DMS114 treated with DMSO at 0.1 percent for 48 hours (cell line): ENCODE measurements around the gene SSR2.
"Not testable (repeated sequence)": the region's sequence is repeated elsewhere in the genome, so short reads cannot be mapped to it uniquely, and the experiment has no call there.

Source experiments
- DNase-seq: peaks from one replicate; lab custom pipeline; 2025; ENCODE audit not compliant: unreplicated experiment; lab: John Stamatoyannopoulos, UW

Gene SSR2

DNA sequence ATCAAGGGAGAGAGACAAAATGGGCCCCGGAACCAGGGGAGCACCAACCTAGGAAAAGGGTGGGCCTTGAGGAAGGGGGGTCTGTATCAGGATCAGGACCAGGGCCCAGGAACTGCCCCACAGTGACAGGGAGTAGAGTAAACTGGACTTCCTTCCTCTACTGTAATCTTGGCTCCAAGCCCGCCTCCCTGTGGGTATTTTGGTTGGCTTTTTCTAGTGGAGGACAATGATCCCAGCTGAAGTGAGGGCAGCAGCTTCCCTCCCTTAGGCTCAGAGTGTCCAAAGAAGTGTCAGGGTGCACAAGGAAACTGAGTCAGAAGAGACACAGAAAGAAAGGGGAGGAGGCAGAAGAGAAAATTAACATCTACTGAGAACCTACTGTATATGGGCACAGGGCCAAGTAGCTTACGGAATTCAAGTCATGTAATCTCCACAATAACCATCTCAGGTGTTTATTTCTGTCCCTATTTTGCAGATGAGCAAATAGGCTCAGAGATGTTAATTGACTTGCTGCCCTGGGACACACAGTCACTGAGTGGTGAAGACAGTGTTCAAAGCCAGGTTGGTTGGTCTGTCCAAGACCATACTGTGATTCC is 28.0 kb upstream of the SSR2 start:
- no peak for DNase-seq

DNA sequence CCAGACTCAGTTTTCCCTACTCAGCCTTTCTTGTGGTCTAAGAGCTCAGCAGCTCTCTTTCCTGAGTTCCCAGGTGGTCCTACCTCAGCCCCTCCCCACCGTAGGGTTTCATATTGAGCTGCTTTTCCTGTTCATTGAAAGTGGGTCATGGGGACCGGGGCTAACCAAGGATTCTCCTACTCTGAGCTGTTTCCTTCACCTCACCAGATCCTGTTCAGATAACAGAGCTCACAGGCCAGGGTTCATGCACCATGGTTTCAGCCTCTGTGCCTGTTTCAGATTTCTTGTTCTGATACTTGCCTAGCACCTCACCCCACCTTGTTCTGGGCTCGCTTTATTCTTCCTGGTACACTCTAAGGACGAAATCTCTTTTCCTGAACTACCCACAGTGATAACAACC is 24.3 kb upstream of the SSR2 start:
- no peak for DNase-seq

DNA sequence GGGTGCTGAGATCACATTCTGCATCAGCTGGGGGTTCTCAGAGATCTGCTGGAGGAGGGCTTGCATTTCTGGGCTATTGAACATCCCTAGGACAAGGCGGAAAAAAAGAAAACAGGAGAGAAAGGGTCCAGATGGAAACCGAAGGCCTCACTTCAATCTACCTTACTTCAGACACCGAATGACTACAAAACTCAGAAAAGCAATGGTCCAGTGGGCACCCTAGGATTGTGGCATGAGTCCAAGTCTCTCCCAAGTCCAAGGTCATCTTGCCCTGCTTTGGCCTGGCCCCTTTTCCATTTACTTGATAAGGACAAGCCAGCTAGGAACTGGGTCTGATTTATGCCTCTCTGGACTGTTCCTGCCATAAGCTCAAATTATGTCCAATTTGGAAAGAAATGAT is 22.1 kb upstream of the SSR2 start:
- no peak for DNase-seq

DNA sequence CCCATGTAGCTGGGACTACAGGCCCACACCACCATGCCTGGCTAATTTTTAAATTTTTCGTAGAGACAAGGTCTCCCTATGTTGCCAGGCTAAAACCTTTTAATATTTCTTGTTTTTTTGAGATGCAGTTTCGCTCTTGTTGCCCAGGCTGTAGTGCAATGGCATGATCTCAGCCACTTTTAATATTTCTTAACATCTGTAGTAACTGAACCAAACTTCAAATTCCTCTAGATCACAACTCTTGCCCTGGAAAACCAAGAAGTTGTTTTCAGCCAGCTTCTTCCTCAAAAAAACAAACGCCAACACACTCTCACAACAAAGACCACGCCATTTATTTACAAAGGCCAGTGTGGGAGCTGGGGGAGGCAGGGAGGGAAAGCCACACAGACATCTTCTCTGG is 14.2 kb upstream of the SSR2 start:
- DNase-seq: not testable (repeated sequence)

DNA sequence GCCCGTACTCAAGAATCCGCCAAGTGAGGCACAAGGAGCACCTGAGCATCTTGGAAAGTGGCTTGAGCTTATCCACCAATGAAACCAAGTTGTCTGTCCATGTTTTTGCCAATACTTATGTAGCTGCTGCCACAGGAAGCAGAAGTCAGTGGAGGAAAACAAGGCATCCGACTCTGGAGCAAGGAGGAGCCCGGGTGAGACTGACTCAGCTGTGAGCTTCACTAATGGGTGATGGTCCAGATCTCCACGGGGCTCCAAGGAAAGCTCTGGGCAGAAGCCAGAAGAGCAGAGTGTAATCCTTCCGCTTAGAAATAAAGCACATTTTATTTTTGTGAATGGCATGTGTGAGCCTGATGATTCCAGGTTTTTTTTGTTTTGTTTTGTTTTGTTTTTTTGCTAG is 12.3 kb upstream of the SSR2 start:
- no peak for DNase-seq

DNA sequence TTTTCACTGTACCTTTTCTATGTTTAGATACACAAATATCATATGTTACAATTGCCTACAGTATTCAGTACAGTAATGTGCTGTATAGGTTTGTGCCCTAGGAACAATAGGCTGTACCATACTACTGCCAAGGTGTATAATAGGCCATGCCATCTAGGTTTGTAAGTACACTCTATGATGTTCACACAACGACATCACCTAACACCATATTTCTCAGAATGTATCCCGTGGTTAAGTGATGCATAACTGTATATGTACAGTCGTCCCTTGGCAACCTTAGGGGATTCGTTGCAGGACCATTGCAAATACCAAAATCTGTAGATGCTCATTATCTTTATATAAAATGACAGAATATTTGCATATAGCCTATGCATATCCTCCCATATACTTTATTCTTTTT is 5.8 kb upstream of the SSR2 start:
- DNase-seq: no peak

DNA sequence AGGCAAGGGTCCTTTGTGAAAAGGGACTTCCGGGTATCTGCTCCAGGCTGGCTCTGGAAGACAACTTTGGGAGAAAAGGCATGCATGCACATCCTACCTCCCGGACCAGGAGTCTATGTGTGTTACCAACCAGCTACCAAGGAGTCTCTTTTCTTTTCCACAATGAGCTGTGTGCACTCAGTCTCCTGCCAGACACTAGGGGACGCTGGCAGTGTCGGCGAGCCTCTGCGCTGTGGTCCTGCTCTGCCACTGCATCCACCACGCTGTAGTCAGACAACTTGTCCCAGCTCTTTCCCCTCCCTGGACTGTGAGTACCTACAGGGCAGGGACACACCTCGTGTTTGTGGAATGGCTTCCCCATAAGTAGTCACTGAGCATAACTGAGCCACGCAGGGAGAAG is 5.1 kb upstream of the SSR2 start:
- no peak for DNase-seq

DNA sequence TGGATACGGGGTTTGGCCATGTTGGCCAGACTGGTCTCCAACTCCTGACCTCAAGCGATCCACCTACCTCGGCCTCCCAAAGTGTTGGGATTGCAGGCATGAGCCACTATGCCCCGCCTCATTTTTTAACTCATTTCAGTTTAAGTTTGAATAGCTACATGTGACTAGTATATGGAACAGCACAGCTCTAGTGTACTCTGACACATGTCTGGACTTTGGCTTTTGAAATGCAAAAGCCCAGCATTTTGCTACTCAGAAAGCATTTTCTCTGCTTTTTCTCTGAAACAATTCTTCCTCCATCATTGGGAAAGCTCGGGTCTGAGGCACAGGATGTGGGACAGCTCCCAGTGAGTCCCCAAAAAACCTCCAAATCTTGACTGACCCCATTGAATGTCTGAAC is 4.0 kb upstream of the SSR2 start:
- DNase-seq: no peak

DNA sequence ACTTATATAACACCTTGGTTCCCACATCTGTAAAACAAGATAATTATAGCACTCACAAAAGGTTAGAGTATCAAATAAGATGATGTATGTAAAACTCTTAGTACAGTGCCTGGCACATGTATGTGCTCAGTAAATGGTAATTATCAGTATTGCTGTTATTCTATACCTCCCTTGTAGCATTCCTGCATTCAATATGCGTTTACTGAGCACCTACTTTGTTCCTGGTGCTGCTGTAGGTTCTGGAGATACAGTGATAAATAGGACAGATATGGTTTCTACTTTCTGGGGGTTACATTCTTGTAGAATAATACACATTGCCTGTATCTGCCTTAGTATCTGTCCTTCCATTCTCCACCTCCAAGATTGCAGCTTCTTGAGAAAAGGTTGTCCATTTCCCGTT is 1.2 kb upstream of the SSR2 start:
- no peak for DNase-seq

DNA sequence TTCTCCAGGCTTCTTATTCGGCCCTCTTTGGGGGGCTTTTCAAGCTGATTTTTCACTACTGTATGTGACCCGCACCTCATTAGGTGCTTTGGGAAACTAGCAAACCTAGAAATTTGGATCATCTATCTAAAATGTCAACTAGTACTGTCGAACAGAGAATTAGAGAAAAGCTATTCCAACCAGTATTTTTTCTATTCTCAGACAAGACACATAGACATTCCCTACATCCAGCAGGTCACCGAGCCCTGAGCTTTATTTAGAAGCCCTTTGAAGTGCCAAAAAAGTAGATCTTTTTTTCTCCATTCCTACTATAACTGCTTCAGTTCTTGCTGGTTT is 310 bp upstream of the SSR2 start:
- no peak for DNase-seq

DNA sequence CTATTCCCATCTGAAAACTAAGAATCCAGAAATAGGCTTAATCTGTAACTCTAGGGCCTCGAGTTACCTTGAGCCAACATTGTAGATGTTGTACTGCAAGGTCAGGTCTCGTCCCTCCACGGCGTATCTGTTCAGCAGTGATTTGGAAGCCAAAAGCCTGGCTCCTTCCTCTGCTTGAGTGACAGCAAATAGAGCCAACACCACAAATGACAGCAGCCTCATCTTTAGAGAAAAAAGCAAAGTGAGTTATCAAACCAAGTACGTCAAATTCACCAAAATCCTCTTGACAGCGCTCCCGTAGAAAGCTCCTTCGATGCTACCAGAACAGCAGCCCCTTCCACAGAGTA is 832 bp downstream of the SSR2 start:
- no peak for DNase-seq

DNA sequence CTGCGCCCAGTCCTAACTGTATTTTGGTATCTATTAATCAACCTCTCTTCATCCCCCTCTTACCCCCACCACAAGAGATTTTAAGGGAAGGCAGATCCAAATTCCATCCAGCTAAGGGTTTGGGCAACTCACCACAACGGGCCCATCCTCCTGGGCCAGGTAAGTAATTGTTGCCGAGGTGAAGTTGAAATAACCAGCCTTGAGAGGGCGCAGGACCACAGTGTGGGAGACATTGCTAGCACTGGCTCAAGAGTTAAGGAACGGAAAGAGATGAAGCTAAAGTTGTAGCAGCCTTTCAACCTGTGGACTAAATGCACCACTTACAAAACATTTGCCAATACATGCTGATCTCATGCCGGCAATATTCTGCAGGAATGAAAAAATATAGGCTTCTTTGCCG is 5.9 kb downstream of the SSR2 start:
- DNase-seq: no peak

DNA sequence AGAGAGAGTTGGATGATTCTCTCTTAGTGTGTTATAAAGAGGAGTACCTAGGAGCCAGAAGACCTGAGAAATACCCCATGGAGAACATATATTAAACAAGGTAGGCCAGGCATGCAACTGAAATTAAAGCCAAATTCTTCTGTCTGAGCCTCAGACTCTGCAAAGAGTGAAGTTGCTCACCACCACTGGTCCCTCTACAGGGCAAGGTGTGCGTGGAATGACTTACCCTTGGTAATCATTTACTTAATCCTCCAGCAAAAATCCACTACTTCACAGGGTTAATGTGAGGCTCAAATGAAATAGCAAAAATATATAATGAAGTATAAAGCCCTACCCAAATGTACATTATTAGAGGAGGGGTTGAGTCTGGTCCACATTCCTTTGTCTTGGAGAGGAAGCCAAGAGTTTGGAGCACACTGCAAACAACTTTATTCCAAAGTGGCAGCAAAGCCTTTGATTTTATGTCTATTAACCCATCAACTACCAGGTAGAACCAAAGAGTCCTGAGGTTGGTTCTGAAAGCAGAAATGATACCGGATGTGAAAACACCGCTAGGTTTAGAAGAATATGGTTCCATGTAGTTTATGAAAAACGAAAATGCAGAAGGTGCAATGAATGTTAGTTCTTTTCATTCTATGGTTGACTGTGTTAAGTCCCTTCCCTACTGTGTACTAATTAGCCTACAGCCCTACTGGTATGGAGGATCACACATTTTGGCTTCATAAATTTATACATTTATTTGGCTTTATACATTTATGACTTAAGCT is 8.5 kb downstream of the SSR2 start:
- DNase-seq: no peak

DNA sequence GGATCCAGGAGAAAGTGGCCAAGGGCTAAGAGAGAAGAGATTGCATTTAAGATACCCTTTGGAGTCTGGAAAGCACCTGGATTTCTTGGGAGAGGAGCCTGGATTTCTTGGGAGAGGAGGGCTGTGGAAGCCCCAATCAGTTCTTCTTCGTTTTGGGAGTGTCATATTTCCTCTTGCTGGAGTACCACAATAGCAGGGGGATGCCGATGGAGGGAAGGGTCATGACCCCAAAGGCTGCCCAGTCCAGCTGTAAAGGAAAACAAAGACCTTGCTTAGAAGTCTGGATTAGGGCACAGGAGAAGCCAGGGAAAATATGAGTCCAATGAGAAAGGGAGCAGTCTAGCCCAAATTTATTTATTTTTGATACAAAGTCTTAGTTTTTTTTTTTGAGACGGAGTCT is 11.3 kb downstream of the SSR2 start:
- no peak for DNase-seq

DNA sequence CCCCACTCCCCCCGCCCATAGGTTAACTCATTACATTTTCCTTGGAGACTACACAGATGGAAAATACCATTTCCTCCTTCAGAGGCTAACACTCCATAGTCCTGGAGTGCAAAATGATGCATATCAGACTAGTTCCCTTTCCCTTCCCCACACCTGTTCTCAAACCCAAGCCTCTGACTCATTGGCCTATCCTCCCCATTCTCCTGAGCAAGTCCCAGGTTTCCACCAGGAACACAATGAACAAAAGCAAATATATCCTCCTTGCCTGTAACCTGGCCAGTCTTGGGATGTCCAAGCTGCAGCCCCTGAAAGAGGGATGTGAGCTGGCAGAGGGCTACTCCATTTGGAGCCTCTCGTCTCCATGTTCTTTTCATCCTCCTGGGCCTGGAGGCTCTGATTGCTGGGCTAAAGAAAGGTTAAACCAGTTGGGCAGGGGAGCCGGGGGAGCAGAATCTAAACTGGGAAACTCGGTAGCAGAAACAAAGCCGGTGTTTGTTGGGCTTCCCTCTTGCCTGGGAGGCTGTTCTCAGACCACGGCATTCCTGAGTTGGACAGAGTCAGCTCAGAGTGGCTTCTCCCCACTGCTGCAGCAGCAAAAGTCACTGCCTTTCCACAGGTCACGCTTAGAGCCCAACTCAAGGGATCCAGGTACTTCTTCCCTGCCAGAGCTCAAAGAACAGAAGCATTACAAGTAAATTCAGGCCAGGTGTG is 13.9 kb downstream of the SSR2 start:
- DNase-seq: no peak

DNA sequence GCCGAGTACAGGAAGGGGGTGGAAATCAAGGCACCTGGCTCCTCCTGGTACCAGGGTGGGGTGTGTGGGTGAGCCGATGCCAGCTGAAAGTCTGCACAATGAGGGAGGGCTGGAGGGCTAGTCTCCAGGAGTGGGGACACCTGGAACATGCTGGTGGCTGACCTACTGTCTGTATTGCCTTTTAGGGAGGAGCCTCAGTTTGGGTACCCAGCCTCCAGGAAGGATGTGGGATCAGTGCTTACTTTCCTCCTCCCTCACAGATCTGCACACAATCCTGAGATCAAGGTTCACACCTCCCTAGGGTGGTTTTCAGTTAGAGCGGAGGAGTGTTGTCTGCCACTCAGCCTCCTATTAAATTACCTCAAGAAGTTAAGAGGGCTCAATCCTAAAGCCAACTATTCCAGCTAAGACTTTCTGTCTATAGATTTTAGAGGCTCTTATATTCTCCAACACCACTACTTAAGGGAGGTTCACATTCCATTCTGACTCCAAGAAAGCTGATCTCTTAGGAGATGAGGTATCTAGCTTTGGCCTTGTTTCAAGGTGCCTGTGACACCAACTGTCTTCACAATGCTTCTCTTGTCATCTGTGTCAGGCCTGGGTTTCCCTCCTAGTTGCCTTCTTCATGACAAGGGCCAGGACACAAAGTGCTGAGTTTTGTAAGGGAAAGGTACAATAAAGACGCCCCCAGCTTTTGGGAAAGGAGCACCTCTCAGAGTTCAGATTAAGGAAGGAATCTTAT is 15.7 kb downstream of the SSR2 start:
- DNase-seq: no peak

DNA sequence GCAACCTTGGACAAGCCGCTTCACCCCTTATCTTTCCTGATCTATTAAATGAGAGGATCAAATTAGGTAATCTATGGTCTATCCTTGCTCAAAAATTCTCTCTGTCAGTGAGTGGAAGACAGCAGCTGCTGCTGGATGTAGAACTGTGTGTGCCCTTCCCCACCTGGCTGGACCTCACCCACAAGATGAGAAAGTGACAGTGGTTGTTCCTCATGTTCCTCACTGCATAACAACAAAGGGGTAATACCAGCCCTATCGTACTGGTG is 16.9 kb downstream of the SSR2 start:
- no peak for DNase-seq

DNA sequence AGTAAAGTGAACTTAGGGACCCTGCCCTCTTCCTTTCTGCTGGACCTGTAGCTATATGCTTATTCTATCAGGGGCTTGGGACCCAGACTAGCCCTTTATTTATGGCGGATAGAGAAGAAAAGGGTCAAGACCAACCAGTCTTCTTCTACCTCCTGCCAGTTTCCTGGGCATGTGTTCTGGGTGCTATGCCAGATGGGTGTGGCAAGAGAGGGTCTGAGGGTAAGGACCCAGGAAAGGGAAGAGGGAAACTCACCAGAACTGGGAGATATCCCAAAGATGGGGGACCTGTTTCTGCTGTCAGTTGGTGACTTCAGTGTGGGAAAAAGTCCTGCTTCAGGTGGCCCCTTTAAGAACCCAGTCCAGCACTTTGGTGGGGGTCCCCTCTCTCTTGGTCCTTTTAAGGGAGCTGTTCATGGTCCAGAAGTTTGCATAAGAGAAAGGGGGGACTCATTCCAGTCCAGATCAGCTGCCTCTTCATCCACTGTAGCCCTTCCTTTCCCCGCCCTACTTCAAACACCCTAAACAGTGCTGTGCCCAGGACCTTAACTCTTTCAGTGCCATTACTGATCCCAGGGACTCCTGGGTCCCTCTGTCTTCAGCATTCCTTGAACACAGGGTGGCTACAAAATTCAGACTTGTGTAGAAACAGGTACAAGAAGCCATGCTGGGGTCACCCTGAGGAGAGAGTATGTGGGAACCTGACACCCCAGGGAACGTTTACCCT is 18.4 kb downstream of the SSR2 start:
- no peak for DNase-seq

DNA sequence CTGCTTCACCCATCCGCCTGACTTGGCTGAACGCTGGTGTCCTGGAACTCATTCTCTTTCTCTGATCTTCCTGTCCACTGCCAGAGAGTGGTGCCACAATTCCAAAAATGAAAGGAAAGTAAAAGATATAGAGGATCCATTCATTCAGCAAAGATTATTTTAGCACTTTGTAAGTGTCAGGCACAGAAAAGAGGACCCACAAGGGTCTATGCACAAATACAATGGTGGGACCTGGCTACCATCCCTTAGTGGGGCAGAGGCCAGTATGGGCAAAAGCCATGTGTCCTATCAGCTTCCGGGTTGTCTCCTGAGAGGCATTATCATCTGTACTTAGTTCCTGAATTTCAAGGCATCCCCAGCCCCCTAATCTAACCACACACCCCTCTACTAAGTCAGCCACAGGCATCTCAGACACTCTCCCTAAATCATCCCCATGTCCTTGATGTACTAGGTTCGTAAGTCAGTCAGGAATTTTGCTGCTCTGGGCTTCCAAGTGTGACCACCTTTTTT is 19.0 kb downstream of the SSR2 start:
- no peak for DNase-seq

DNA sequence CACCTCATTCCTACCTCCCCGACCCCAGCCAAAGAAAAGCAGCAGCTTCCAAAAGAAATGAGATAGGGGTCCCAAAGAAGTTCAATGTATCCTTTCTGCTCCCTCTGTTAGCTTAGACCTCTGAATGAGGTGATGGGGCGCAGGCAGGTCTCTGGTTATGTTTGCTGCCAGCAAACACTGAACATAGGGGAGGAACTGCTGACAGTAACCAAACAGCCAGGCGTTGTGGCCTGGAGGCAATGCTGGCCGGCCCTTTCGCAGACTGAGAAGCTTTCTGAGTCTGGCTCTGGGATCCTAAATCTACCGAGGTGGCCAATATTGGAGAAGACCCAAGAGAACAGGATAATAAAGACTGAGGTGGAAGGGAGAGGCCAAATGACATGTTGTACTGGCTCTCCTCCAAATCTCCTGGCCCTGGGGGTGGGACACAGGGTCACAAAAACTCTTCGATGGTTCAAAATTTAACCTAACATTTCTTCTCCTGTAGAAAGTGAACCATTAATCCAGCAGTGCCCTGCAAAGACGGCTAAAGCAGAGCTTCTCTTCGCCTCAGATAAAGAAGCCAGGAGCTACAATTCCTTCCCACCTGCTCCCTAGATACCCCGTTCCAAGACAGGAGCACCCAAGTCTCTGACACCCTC is 19.6 kb downstream of the SSR2 start:
- no peak for DNase-seq

DNA sequence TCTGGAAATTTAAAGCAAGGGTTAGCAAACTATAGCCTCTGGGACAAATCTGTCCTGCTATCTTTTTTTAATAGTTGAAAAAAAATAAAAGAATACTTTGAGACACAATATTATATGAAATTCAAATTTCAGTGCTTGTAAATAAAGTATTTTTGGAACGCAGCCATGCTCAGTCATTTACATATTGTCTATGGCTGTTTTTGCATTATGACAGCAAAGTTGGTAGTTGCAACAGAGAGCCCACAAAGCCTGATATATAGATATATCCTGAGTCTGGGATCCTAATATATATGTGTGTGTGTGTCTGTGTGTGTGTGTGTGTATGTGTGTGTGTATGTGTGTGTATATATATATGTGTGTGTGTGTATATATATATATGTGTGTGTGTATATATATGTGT is 20.8 kb downstream of the SSR2 start:
- no peak for DNase-seq
